Left renal cortex interstitium (tissue), 4 donors: ENCODE data around the gene ZNF296. TPM values are rescaled to one million over a fixed set of nuclear protein-coding genes. Genes with fewer than 3 reads are reported as not detected.
A peak's percentile ranks its signal among the peaks of the same experiment; 100 is the strongest.

Experiments
- DNase-seq, 4 donors: peaks; one replicate each; pipeline ENCODE4 v3.0.0-alpha.2; 2013; ENCODE audit warnings: low read depth in 4 of 4, low spot score in 2 of 4, missing footprints in 1 of 4
- polyA plus RNA-seq, 4 donors: library from polyadenylated mRNA; unstranded; fragments of 120-200 nt; gene quantifications; one replicate each; pipeline ENCODE4 v1.2.1, GENCODE V29; 2013; ENCODE audit not compliant: insufficient read length in 4 of 4

ZNF296 gene
- polyA plus RNA-seq, 4 donors = 0.35 to 2.3 (median 1.6) TPM

DNA sequence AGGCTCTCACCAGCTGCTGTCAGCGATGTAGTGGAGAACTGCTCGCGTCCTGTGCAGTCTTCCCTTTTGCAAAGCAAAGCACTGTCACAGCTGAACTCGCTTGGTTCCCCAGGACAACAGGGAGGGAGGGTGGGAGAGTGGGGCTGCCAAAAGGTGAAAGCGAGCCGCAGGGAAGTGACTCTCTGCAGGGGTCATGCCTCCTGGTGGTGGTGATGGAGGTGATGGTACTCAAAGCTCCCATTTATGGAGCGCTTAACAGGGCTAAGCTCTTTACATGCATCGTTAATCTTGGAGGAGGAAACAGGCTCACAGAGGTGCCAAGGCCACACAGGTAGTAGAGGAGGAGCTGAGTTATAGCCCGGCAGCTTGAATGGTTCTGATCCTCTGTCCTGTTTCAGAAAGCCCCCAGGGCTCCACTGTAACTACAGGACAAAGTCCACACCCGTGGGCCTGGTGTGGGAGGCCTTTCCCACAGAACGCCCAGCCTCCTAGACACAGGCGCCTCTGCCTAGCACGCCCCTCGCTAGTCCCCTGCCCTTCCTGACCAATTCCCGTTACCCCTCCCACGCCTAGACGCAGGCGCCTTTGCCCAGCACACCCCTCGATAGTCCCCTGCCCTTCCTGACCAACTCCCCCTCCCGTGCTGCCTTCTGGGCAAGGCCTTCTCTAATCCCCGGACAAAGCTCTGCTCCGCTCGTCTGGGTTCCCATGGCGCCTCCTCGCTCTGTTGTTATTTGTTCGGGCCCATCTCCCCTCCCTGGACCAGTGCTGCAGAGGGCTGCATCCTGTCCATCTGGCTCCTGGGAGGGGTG is 27.4 kb upstream of the ZNF296 start:
- DNase-seq = no peak

- no peak for DNase-seq
Observed at GRCh38 chr19:45103156-45103507, 26.9 kb upstream of the ZNF296 start.

DNA sequence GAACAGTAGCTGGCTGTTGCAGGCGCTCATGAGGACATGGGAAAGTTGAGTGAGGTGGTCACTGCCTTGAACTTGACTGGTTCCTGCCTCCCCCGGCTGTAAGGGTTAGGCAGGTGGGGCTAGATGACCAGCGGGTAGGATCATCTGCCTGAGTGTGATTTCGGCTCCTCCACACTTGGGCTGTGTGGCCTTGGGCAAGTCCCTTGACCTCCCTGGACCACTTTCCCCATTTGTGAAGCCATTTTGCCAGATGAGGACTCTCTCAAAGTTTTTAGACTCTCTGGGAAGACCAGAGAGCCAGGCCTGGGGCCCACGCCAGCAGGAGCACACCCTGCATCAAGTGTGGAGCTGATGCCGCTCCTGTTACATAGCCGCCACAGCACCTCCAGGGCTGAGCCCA is 26.2 kb upstream of the ZNF296 start:
- DNase-seq = no peak

- no peak for DNase-seq
Observed at GRCh38 chr19:45101806-45102205, 25.5 kb upstream of the ZNF296 start.

DNA sequence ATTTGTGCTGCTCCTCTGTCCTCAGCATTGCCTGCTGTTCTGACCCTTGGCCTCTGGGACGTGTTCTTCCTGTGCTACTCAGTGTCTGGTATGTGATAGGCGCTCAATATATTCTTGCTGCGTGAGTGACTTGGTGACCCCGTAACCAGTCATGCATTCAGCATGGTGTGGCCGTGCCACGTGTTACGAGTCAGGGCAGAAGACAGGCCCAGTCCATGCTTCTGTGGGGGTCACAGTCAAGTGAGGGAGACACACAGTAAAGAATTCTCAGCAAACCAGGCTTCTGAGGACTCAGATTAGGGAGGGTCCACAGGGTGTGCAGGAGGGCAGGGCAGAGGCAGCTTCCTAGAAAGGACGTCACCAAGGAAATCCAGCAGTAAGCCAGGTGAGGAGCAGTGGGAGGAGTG is 24.6 kb upstream of the ZNF296 start:
- no peak for DNase-seq

GRCh38 chr19:45100201-45100600 is 23.9 kb upstream of the ZNF296 start:
- DNase-seq = no peak

DNA sequence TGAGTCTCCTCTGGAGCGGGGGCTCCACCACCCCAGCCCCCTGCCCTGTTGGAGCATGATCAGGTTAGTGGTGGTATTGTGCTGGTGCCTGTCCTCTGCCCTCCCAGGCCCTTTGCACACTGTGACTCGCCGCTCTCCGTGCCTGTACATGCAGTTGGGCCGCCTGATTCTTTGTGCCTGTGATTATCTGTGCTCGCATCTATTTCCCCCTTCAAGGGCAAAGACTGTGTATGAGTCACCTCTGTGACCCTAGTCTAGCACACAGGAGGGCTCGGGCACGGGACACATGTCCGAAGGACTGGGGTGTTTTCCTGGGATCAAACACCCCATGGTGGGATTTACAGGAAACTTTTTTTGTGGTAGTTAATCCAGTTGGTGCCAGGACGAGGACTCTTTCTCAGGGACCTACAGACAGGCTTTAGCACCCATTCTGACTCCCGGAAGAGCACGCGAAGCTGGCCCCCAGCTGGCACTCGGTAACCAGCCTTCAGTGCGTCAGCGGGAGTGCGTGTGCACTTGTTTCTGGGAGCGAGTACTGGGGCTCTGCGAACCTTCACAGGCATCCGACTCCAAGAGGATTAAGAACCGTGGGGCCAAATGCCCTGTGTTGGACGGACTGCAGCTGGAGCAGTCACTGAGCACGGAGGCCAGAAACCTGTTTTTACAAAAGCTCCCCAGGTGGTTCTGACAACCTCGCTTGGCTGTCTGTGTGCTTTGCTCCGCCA is 23.4 kb upstream of the ZNF296 start:
- DNase-seq = no peak

DNA sequence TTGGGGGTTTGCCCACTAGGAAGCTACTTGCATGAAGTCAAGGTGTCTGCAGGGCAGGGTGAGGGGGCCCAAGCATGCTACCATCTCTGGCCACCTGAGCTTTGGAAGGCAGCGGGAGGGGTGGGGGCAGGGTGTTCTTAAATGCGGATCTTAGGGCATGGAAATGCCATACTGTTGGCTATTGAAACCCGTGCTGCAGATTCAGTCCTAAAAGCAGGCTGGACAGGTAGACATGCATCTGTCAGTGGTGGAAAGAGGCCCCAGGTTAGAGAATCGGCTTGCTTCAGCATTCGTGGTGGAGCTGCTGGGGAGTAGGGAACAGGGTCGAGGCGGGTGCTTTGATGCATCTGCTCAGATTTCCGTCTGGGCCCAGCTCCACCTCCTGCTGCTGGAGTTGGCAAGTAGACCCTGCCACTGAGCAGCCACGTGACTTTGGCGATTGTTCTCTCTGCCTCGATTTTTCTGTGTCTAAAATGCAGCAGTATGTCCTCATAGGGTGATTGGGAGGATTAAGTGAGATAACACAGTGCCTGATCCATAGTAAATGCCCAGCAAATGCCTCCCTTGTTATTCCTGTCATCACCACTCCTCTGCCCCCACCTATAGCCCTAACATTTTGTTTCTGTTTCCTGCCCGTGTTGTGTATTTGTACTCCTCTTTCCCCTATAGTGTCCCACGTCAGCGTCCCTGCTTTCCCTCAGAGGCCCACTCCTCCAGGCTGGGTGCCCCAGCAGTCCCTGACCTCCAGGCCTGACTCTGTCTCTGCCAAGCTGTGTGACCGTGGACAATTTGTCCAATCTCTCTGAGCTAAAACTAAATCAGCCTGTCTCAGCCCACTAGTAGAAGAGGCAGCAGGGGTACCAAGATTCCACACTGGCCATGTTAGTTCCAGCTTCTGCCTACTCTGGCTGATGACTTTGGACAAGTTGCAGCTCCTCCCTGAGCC is 22.5 kb upstream of the ZNF296 start:
- DNase-seq = no peak

GRCh38 chr19:45097776-45098520 is 21.7 kb upstream of the ZNF296 start:
- DNase-seq = no peak

GRCh38 chr19:45097450-45097775 is 21.1 kb upstream of the ZNF296 start:
- DNase-seq = no peak

- no peak for DNase-seq
Observed at GRCh38 chr19:45096700-45097099, 20.4 kb upstream of the ZNF296 start.

DNA sequence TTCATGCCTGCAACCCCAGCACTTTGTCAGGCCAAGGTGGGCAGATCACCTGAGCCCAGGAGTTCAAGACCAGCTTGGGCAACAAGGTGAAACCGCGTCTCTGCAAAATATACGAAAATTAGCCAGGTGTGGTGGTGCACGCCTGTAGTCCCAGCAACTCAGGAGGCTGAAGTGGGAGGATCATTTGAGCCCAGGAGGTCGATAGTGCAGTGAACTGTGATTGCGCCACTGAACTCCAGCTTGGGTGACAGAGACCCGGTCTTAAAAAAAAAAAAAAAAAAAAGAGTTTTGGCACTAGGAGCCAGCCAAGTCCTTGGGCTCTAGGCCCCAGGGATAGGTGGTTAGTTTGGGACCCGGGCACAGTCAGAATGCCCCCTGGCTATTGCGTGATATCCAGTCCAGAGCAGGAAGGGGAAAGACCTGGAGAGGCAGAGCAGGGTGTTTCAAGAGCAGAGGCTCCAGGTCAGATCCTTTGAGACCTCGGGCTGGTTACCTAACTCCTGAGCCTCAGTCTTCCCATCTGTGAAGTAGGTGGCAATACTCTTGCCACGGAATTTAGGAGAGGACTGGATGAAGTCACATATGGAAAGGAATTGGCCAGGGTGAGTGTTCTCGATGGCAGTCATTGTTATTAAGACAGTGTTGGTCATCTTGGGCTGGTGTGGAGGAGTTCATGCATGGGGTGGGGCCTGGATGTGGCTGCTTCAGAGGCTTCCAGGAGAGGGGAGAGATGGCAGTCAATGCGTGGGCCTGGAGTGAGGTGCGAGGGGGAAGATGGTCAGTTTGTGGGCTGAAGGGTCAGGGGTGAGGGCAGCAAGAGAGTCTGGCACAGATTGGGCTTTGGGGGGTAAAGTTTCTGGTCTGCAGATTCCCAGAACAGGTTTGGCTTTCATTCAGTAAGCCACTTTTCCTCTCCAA is 19.5 kb upstream of the ZNF296 start:
- no peak for DNase-seq

- no peak for DNase-seq
Observed at GRCh38 chr19:45094707-45095106, 18.4 kb upstream of the ZNF296 start.

DNA sequence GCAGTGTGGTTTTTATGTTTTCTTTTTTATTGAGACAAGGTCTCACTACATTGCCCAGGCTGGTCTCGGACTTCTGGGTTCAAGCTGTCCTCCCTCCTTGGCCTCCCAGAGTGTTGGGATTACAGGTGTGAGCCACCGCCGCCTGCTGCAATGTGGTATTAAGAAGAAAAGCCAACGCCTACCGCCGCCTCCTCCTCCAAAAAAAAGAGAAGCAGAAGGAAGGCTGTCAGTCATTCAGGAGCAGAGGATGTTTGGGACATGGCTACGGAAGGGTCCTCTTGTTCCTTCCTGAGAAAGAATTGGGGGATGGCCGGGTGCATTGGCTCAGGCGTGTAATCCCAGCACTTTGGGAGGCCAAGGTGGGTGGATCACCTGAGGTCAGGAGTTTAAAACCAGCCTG is 17.9 kb upstream of the ZNF296 start:
- no peak for DNase-seq

- DNase-seq = peak; percentile 95 to 98 (median 96)
Observed at GRCh38 chr19:45092747-45093678, 16.7 kb upstream of the ZNF296 start, which contains the start of gene PPP1R37. TSS of gene PPP1R37 (plus strand) at chr19:45093179. CDS start at chr19:45093326, 147 bp downstream.

GRCh38 chr19:45091031-45091923 is 15.0 kb upstream of the ZNF296 start:
- DNase-seq = peak; percentile 98 to 99 (median 98)

DNA sequence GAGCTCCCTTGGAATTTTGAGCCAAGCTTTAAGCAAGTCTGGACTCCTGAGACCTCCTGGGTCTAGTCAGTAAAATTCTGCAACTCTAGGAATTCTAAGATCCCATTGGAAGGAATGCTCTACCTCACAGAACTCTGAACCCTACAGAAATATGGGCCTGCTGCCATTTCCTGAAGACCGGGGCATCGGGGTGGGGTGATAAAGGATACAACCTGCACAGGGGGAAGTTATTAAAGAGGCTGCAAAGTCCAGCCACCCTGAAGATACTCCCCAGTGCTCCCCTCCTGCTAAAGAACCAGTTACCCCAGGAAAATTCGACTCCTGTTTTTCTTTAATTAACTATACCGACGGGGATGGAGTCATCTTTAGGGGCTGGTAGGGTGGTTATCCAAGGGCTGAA is 14.3 kb upstream of the ZNF296 start:
- DNase-seq = no peak
